CD4-positive, alpha-beta T cell treated with Interleukin-2 at 100 ng/mL for 4 hours (primary cell): ENCODE measurements around the gene ZNF618.
"Not testable (repeated sequence)": the region's sequence is repeated elsewhere in the genome, so short reads cannot be mapped to it uniquely, and the experiment has no call there.

Source experiments
- DNase-seq: peaks from one replicate; pipeline ENCODE4 v3.0.0-alpha.2; 2020; ENCODE audit warnings: low spot score

ZNF618 gene

GRCh38 chr9:113988385-113989016, 112.4 kb downstream of the ZNF618 start:
- DNase-seq, result no peak

GRCh38 chr9:113989017-113989713, 113.1 kb downstream of the ZNF618 start:
- no peak for DNase-seq

- DNase-seq, result no peak
These were observed 113.8 kb downstream of the ZNF618 start for GRCh38 chr9:113989714-113990569.

- no peak for DNase-seq
These were observed 114.4 kb downstream of the ZNF618 start for GRCh38 chr9:113990570-113990907.

GRCh38 chr9:113990975-113991471, 114.9 kb downstream of the ZNF618 start:
- no peak for DNase-seq

GRCh38 chr9:113991714-113992113, 115.6 kb downstream of the ZNF618 start:
- no peak for DNase-seq

GRCh38 chr9:113992276-113992951, 116.3 kb downstream of the ZNF618 start:
- no peak for DNase-seq

- no peak for DNase-seq
These were observed 116.9 kb downstream of the ZNF618 start for GRCh38 chr9:113992994-113993393.

- no peak for DNase-seq
These were observed 117.9 kb downstream of the ZNF618 start for GRCh38 chr9:113993838-113994540.

- DNase-seq, result no peak
These were observed 119.3 kb downstream of the ZNF618 start for GRCh38 chr9:113995401-113995800.

- DNase-seq, result no peak
These were observed 119.9 kb downstream of the ZNF618 start for GRCh38 chr9:113995963-113996362.

- DNase-seq, result no peak
These were observed 120.5 kb downstream of the ZNF618 start for GRCh38 chr9:113996531-113997001.

- DNase-seq, result not testable (repeated sequence)
These were observed 121.0 kb downstream of the ZNF618 start for GRCh38 chr9:113997064-113997463.

GRCh38 chr9:113997610-113998009, 121.5 kb downstream of the ZNF618 start:
- DNase-seq, result no peak

GRCh38 chr9:113998114-113998513, 122.0 kb downstream of the ZNF618 start:
- DNase-seq, result no peak

GRCh38 chr9:113998525-113999255, 122.6 kb downstream of the ZNF618 start:
- DNase-seq, result no peak

GRCh38 chr9:113999256-114000062, 123.3 kb downstream of the ZNF618 start:
- no peak for DNase-seq

- no peak for DNase-seq
These were observed 124.0 kb downstream of the ZNF618 start for GRCh38 chr9:114000063-114000454.

- no peak for DNase-seq
These were observed 124.7 kb downstream of the ZNF618 start for GRCh38 chr9:114000671-114001409.
